NT2/D1 (cell line): ENCODE measurements around the gene TELO2.

Source experiments
- DNase-seq: peaks from one replicate; pipeline ENCODE4 v3.0.0-alpha.2; 2011; ENCODE audit warnings: low read depth, low spot score
- H3K27me3 ChIP-seq: 2 replicates; pipeline ENCODE4 v1.6.0; 2011; ENCODE audit warnings: mild to moderate bottlenecking; ENCODE audit not compliant: insufficient read length, insufficient read depth
- H3K36me3 ChIP-seq: 2 replicates; pipeline ENCODE4 v1.6.1; 2011; ENCODE audit warnings: mild to moderate bottlenecking, low read length, mixed read lengths; ENCODE audit not compliant: insufficient read depth, insufficient read length
- H3K4me1 ChIP-seq: 2 replicates; pipeline ENCODE4 v1.5.1; 2011; ENCODE audit not compliant: insufficient read depth, insufficient read length
- H3K4me3 ChIP-seq: 2 replicates; pipeline ENCODE4 v1.5.1; 2011; ENCODE audit warnings: low read depth; ENCODE audit not compliant: insufficient read length
- H3K9ac ChIP-seq: 2 replicates; pipeline ENCODE4 v1.6.0; 2011; ENCODE audit warnings: low read depth; ENCODE audit not compliant: insufficient read length
- H3K9me3 ChIP-seq: 2 replicates; pipeline ENCODE4 v1.5.1; 2011; ENCODE audit warnings: mild to moderate bottlenecking, low read length; ENCODE audit not compliant: insufficient read depth
- SUZ12 ChIP-seq: IDR thresholded peaks from 2 replicates; pipeline ENCODE4 v1.6.1; 2011; ENCODE audit not compliant: insufficient read length, insufficient read depth; ENCODE audit errors: extremely low read depth
- YY1 ChIP-seq: IDR thresholded peaks from 2 replicates; pipeline ENCODE4 v1.6.1; 2011; ENCODE audit not compliant: insufficient read length, insufficient read depth
- ZNF274 ChIP-seq: IDR thresholded peaks from 2 replicates; pipeline ENCODE4 v1.6.1; 2011; ENCODE audit warnings: mild to moderate bottlenecking, low read depth, low read length

TELO2 gene

DNA sequence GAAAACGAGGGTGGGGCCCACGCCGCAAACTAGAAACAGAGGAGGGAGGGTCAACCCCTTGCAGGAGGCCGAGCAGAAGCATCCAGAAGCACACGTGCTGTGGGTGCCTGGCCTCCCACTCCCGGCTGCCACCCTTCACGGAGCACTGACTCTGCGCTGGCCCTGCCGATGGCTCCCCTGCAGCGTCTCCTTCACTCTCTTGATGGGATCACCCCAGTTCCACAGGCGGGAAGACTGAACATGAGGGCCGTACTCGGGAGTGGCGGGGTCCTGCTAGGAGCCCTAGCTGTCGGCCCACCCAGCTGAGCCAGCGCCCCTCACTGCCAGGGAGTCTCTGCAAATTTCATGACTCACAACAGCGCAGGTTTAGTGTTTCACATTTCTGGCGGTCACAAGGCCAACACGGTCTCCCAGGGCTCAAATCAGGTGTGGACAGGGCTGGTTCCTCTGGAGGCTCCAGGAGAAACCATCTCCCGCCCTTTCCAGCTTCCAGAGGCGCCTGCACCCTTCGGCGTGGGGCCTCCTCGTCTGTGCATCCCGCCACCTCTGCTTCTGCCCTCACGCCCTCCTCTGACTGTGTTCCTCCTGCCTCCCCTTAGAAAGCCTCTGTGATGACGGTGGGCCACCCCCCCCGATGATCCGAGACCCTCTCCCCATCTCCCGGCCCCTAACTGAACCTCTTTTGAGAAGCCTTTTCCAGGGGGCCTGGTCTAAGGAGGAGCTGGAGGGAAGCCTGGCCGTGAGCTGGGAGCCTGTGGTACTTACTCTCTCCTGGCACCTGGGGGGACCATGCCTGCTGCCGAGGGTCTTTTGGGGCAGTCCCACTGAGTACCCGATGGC lies 6.4 kb upstream of the TELO2 start:
- Histone ChIP-seq H3K4me1 (no peaks in the 10 kb centered on the region), H3K27me3 (peaks cover 3% of the 10 kb centered on the region), H3K9me3 (no peaks in the 10 kb centered on the region), H3K9ac (peak overlapping the region; percentile 21), H3K36me3 (no peaks in the 10 kb centered on the region), H3K4me3 (no peak overlapping the region)
- no peak for TF ChIP-seq SUZ12
- TF ChIP-seq ZNF274 = no peak
- TF ChIP-seq YY1 = no peak
- DNase-seq = no peak

DNA sequence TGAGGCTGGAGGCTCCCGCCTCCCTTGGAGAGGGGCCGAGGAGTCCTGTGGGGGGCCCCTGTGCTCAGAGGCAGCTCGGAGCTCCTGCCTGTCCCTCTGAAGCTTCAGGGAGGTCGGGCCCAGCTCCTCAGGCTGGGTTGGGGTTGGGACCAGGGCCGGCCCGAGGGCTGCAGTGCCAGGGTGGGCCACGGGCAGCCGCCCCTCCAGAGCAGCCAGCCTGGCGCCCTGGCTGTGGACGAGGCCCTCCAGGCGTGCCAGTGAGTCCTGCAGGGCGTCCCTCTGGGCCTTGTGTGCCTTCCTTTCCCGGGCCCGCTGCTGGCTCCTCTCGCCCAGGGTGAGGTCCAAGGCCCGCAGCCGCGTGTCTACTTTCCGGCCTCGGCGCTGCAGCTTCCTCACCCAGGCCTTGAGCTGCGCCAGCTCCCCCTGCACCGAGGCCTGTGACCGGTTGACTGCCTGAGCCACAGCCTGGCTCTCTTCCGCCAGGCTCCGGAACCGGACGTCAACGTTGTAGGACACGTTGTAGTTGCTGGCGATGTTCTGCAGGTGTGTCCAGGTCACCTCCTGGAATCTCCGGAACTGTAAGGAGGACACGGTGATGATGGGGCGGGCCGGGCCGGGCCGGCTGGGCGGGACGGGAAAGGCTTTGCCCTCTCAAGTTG lies 5.6 kb upstream of the TELO2 start:
- TF ChIP-seq ZNF274 (no peak), YY1 (no peak), SUZ12 (no peak)
- H3K4me3 ChIP-seq = no peak overlapping the region
- DNase-seq = no peak
- H3K27me3 ChIP-seq = no peaks in the 10 kb centered on the region
- H3K4me1 ChIP-seq = peaks cover 1% of the 10 kb centered on the region
- no peaks in the 10 kb centered on the region for H3K9me3 ChIP-seq
- no peak overlapping the region for H3K9ac ChIP-seq
- no peaks in the 10 kb centered on the region for H3K36me3 ChIP-seq

DNA sequence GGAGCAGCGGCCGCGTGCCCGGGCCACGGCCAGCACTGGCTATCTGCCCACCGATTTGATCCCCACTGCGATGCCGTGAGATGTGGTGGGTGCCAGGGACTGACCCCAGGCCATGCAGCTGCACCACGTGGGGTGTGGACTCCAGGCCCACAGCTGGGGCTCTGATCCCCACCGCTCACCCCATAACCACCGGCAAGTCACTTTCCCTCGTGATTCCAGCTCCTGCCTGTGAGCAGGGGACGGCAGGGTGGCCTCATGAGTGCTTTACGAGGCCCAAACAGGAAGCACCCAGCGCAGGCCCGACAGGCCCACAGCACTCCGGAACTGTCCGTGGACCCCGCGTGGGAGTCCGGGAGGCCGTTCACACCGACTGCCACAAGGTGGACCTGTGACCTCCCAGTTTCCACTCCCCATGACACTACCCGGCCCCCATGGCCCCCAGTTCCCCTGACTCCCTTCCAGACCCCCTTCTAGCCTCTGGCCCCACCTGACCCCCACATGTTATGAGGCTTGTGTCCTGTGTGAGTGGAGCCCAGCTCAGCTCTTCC lies 5.0 kb upstream of the TELO2 start:
- Histone ChIP-seq H3K27me3 (no peaks in the 10 kb centered on the region), H3K36me3 (no peaks in the 10 kb centered on the region), H3K9ac (peak overlapping the region; percentile 64), H3K4me3 (no peak overlapping the region), H3K9me3 (no peaks in the 10 kb centered on the region), H3K4me1 (peaks cover 3% of the 10 kb centered on the region)
- DNase-seq = no peak
- TF ChIP-seq SUZ12 (no peak), ZNF274 (no peak), YY1 (no peak)

DNA sequence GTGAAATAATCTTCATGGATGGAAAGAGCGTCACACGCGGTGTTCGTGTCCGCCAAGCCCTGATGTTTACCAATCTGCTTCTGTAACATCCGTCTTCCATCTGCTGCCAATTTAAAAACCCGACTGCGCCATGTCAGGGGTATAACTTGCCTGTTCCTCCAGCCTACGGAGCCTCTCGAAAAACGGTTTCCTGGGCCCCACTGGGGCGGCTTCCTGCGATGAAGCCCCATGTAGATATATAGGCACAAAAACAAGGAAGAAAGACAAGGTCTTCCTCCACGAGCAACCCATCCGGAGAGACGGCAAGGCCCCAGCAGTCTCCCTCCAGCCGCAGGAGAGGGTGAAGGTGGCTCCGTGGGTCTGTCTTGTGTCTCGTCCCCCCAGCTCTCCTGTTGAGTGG lies 4.5 kb upstream of the TELO2 start, which contains the start of gene PTX4:
TSS of gene PTX4 (minus strand) at position 326 of the 400 bp plus-strand sequence. CDS start at position 291, 35 bp downstream.
- no peaks in the 10 kb centered on the region for H3K27me3 ChIP-seq

DNA sequence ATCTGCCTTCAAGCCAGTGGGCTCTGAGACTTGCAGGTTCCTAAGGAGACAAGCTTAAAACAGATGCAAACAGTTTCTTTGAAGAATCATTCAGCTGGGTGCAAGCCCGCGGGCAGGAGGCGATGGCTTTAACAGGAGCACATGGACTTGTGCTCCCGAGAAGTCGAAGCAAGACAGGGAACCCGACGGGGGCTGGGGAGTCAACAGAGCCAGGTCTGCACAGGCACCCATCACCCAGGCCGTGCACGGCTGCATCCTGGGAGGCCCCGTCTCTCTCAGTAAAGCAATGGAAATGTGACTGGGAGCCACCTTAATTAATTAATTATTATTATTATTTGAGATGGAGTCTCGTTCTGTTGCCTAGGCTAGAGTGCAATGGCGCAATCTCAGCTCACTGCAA lies 4.1 kb upstream of the TELO2 start:
- H3K9ac ChIP-seq = no peak overlapping the region
- peaks cover 5% of the 10 kb centered on the region for H3K4me1 ChIP-seq
- no peaks in the 10 kb centered on the region for H3K27me3 ChIP-seq
- peaks cover under 1% of the 10 kb centered on the region for H3K36me3 ChIP-seq
- DNase-seq = no peak
- TF ChIP-seq YY1 (no peak), ZNF274 (no peak), SUZ12 (no peak)
- H3K4me3 ChIP-seq = no peak overlapping the region
- H3K9me3 ChIP-seq = no peaks in the 10 kb centered on the region

More for the DNA sequence above, 4.5 kb upstream of the TELO2 start, which contains the start of gene PTX4:
- TF ChIP-seq SUZ12 (no peak), YY1 (no peak), ZNF274 (no peak)
- Histone ChIP-seq H3K36me3 (no peaks in the 10 kb centered on the region), H3K4me3 (no peak within 1 kb of the TSS), H3K4me1 (peaks cover 3% of the 10 kb centered on the region), H3K9me3 (no peaks in the 10 kb centered on the region), H3K9ac (peak within 1 kb of the TSS; percentile 64)
- DNase-seq = no peak

DNA sequence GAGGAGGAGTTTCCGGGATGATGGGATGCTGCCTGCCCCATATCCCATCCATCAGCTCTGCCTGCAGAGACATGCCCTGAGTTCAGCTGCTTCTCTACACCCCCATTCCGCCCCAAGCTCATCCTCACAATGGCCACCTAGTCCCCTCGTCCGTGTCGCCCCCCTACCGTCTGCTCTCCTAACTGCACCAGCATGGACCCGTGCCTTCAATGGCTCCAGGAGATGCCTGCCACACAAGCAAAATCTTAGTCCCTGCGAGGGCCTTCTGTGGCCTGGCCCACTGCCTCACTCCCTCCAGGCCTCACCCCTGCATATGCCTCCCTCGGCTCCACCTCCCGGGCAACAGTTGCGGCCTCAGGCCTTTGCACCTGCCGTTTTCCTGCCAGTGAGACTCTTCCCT lies 1.8 kb upstream of the TELO2 start:
- TF ChIP-seq SUZ12 = no peak
- TF ChIP-seq ZNF274 = no peak
- TF ChIP-seq YY1 = no peak
- DNase-seq = no peak
- Histone ChIP-seq H3K36me3 (peaks cover 23% of the 10 kb centered on the region), H3K27me3 (no peaks in the 10 kb centered on the region), H3K9ac (peak overlapping the region; percentile 47), H3K4me3 (no peak overlapping the region), H3K9me3 (no peaks in the 10 kb centered on the region), H3K4me1 (peaks cover 15% of the 10 kb centered on the region)
